HFFc6 (cell line): ENCODE measurements around the gene OR51B2. TPM values are rescaled to one million over a fixed set of nuclear protein-coding genes. Genes with fewer than 3 reads are reported as not detected.
"Not testable (repeated sequence)": the region's sequence is repeated elsewhere in the genome, so short reads cannot be mapped to it uniquely, and the experiment has no call there.

Experiments used
- DNase-seq: peaks from one replicate; pipeline ENCODE4 v3.0.0-alpha.2; 2018
- H3K27ac Mint-ChIP-seq: 2 replicates; pipeline ENCODE4 v1.8.0; 2020; ENCODE audit warnings: mild to moderate bottlenecking, mixed read lengths
- H3K27me3 Mint-ChIP-seq: 2 replicates; pipeline ENCODE4 v1.8.0; 2021; ENCODE audit warnings: mild to moderate bottlenecking, moderate library complexity, mixed read lengths; ENCODE audit not compliant: insufficient read depth
- H3K36me3 Mint-ChIP-seq: 2 replicates; pipeline ENCODE4 v1.8.0; 2021; ENCODE audit warnings: low read depth, mixed read lengths
- H3K4me1 Mint-ChIP-seq: 2 replicates; pipeline ENCODE4 v1.8.0; 2020; ENCODE audit warnings: low read depth, mixed read lengths
- H3K4me3 Mint-ChIP-seq: 2 replicates; pipeline ENCODE4 v1.8.0; 2020; ENCODE audit warnings: mild to moderate bottlenecking, moderate library complexity, mixed read lengths
- H3K9me3 Mint-ChIP-seq: 2 replicates; pipeline ENCODE4 v1.8.0; 2020; ENCODE audit warnings: mild to moderate bottlenecking, mixed read lengths
- total RNA-seq, 6 experiments: library from RNA; stranded (reverse); fragmentation: NEBNext Ultra II Directional; extraction: Animal tissue kit (Norgen Biotek cat#: 25700); gene quantifications; 2 replicates in 1 of 6; 3 replicates in 5 of 6; pipeline ENCODE4 v1.2.3, GENCODE V29; 2021
- TF ChIP-seq, protein P1 (sequence below): fragments of 200-600 bp; sonication (generic); IDR thresholded peaks from 2 replicates; pipeline ENCODE4 v1.5.0; 2021; ENCODE audit warnings: antibody characterized with exemption, mild to moderate bottlenecking

Gene OR51B2
- total RNA-seq, 6 experiments from 2014 or later, result not detected

DNA sequence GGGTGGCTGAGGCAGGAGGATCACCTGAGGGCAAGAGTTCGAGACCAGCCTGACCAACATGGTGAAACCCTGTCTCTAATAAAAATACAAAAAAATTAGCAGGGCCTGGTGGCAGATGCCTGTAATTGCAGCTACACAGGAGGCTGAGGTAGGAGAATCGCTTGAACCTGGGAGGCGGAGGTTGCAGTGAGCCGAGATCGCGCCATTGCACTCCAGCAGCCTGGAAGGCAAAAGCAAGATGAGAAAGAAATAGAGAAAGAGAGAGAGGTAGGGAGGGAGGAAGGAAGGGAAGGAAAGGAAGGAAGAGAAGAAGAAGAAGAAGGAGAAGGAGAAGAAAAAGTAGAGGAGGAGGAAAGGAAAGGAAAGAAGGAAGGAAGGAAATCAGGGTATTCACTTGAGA, 42.3 kb upstream of the OR51B2 start:
- Mint-ChIP-seq H3K4me1 (peaks cover 84% of the 10 kb centered on the region), H3K4me3 (peak overlapping the region; percentile 53), H3K27ac (peak overlapping the region; percentile 84)
- DNase-seq, H3K27me3 Mint-ChIP-seq, H3K9me3 Mint-ChIP-seq, H3K36me3 Mint-ChIP-seq: not testable (repeated sequence)
- TF ChIP-seq, protein P1, sequence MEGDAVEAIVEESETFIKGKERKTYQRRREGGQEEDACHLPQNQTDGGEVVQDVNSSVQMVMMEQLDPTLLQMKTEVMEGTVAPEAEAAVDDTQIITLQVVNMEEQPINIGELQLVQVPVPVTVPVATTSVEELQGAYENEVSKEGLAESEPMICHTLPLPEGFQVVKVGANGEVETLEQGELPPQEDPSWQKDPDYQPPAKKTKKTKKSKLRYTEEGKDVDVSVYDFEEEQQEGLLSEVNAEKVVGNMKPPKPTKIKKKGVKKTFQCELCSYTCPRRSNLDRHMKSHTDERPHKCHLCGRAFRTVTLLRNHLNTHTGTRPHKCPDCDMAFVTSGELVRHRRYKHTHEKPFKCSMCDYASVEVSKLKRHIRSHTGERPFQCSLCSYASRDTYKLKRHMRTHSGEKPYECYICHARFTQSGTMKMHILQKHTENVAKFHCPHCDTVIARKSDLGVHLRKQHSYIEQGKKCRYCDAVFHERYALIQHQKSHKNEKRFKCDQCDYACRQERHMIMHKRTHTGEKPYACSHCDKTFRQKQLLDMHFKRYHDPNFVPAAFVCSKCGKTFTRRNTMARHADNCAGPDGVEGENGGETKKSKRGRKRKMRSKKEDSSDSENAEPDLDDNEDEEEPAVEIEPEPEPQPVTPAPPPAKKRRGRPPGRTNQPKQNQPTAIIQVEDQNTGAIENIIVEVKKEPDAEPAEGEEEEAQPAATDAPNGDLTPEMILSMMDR, result peak; percentile 63

DNA sequence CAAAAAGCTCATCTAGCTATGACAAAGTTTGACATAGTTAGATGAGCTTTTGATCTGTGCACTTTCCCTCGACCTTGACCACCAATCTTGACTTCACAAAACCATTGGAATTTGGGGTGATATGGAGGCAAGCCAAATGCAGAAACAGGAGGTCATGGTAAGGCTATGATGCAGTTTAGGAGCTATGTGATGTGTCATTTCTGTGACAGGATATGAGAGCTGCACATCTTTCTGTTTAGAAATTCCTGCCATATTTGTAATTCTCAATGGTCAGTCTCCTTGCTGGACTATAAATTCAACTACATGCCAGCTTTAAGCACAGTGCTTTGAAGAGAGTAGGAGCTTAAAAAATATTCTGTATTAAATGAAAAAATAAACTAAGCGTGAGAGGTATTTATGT, 40.1 kb upstream of the OR51B2 start:
- H3K4me1 Mint-ChIP-seq, result peaks cover 82% of the 10 kb centered on the region
- H3K4me3 Mint-ChIP-seq, result peak overlapping the region; percentile 9
- peaks cover 7% of the 10 kb centered on the region for H3K9me3 Mint-ChIP-seq
- no peaks in the 10 kb centered on the region for H3K27me3 Mint-ChIP-seq
- H3K36me3 Mint-ChIP-seq, result peaks cover 9% of the 10 kb centered on the region; the same call in 1 of the 2 replicates
- peak; percentile 88 for DNase-seq
- peak overlapping the region; percentile 84 for H3K27ac Mint-ChIP-seq
- TF ChIP-seq, protein P1, result no peak

DNA sequence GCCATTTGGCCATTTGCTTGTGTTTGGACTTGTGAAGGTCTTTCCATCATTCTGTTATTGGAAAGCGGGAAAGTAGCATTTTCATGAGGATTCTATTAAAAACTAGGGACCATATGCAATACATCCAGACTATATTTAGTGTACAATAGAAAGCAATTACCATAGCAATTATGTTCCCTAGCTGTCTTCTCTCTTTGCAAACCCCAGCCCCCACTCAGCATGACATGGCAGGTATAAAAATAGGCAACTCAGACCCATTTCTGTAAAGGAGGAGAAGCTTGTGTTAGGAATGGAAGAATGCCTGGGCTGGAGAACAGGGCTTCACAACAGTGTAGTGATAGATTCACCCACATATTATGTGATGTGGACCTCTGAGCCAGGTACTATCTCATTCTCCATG, 39.6 kb upstream of the OR51B2 start:
- TF ChIP-seq, protein P1, result no peak
- Mint-ChIP-seq H3K9me3 (peaks cover 12% of the 10 kb centered on the region), H3K36me3 (peaks cover 9% of the 10 kb centered on the region; the same call in 1 of the 2 replicates), H3K4me1 (peaks cover 76% of the 10 kb centered on the region), H3K27me3 (no peaks in the 10 kb centered on the region), H3K27ac (peak overlapping the region; percentile 84), H3K4me3 (0 out of 2 replicates have a peak overlapping the region, but pooled peaks have one; percentile 9)
- DNase-seq, result no peak

DNA sequence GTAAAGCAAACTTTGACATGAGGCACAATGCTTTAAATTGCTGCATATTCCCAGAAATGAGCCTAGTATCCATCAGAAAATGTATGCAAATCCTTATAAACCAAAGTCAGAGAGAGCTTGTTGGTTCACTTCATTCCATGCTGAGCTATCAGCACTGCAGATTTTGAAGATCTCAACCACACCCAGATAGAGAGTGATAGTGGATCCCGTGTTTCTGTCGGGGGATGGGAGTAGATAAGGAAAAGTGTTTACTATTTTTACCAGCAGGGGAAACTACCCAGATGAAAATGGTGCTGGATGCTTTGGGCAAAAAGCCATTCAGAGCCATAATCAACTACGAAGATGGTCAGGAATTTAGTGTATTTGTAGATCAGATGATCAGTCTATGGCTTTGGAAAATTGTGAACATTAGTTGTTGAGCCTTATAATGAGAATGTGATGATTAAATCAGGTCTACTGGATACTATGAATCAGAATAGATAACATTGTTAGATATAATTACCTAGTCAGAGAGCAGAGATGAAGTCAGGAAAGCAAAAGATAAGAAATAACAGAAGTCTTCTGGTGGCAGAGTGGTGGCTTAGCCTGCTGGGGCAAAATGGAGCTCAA, 38.0 kb upstream of the OR51B2 start:
- no peak for DNase-seq
- no peak overlapping the region for H3K4me3 Mint-ChIP-seq
- peaks cover 61% of the 10 kb centered on the region for H3K4me1 Mint-ChIP-seq
- peaks cover 12% of the 10 kb centered on the region for H3K9me3 Mint-ChIP-seq
- peaks cover 2% of the 10 kb centered on the region; the same call in 1 of the 2 replicates for H3K27me3 Mint-ChIP-seq
- H3K36me3 Mint-ChIP-seq, result peaks cover 18% of the 10 kb centered on the region; the same call in 1 of the 2 replicates
- TF ChIP-seq, protein P1, result peak; percentile 13; the same call in 1 of the 2 replicates
- H3K27ac Mint-ChIP-seq, result peak overlapping the region; percentile 43

DNA sequence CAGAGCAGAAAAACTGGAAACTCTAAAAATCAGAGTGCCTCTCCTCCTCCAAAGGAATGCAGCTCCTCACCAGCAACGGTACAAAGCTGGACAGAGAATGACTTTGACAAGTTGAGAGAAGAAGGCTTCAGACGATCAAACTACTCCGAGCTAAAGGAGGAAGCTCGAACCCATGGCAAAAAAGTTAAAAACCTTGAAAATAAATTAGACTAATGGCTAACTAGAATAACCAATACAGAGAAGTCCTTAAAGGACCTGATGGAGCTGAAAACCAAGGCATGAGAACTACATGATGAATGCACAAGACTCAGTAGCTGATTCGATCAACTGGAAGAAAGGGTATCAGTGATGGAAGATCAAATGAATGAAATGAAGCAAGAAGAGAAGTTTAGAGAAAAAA, 31.9 kb upstream of the OR51B2 start:
- H3K4me3 Mint-ChIP-seq, H3K27ac Mint-ChIP-seq, DNase-seq, H3K4me1 Mint-ChIP-seq, H3K27me3 Mint-ChIP-seq: not testable (repeated sequence)
- Mint-ChIP-seq H3K36me3 (peaks cover 14% of the 10 kb centered on the region), H3K9me3 (peaks cover 12% of the 10 kb centered on the region)

DNA sequence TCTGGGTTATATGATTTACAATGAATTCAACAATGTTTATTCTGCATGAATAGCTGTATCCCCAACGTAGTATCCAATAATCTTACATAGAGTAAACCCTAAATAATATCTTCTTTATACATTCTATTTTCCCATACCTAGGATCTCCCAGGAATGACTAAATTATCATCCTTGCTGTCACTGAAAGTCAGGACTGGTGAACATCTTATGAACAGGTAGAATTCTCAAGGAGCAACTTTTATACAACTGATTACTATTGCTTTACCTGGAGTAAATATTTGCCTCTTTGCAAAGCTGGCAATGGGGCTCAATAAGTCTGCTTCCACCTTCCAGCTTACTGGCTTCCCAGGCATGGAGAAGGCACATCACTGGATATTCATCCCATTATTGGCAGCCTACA, 27.1 kb upstream of the OR51B2 start, which contains the start of gene OR51B6:
Gene OR51B6, plus strand, starts transcription at position 301 of the 400 bp plus-strand sequence. Its CDS starts 0 bp downstream, at position 301.
- Mint-ChIP-seq H3K27ac (no peak within 1 kb of the TSS), H3K4me1 (peaks cover 40% of the 10 kb centered on the region), H3K36me3 (peaks cover 1% of the 10 kb centered on the region; the same call in 1 of the 2 replicates), H3K4me3 (no peak within 1 kb of the TSS), H3K27me3 (no peaks in the 10 kb centered on the region), H3K9me3 (peaks cover 3% of the 10 kb centered on the region; the same call in 1 of the 2 replicates)
- DNase-seq, result no peak
- TF ChIP-seq, protein P1, result no peak
